Measurements from ENCODE around the gene SCRN1.

Gene SCRN1

DNA sequence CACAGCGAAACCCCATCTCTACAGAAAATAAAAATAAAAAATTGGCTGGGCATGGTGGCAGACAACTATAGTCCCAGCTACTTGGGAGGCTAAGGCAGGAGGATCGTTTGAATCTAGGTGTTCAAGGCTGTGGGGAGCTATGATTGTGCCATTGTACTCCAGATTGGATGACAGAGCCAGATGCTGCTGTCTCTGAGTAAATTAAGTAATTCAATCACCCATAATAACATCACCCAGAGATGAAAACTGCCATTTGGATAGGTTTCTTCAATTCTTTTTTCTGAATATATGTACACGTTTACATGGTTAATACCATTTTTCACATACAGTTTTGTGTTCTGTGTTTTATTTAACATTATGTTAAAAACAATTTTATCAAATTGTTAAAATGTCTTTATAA lies 104.0 kb downstream of the SCRN1 start:
- no peak for DNase-seq

DNA sequence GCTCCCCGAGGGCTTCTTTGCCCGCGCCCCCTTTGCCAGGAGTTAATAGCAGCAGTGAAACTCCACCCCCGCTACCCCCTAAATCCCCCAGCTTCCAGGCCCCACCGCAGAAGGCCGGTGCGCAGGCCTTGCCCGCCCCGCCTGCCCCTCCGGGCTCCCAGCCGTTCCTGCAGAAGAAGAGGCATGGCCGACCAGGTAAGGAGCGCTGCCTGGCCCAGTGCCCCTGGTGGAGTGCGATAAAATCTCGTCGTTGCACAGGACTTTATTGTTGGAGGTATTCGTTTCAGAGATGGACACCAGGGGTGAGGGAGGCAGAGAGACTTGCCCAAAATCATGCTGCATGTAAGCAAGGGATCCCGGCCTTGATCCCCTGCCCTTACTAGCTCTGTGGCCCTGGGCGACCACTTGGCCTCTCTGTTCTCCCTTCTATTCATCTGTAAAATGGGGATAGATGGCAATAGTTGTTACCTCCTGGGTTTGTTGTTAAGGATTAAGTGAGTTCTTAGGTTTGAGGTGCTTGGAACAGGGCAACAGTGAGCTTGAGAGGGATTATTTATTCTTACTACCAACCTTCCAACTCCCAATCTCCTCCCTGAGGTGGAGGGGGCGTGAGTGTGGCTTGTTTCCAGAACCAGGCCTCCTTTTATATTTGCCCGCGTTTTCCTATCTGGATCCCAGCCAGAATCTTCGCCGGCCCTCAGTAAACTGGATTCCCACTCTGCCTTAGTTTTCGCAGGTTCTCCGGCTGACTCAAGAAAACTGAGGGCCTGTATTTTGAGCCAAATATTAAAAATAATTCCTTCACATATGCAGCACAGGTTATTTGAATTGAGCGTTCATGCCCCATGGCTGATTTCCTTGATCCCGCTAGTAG lies 105.0 kb downstream of the SCRN1 start:
- DNase-seq = no peak

- DNase-seq = no peak
Measured at GRCh38 chr7:29883462-29884398, 105.9 kb downstream of the SCRN1 start.

GRCh38 chr7:29882481-29882880 lies 107.1 kb downstream of the SCRN1 start:
- DNase-seq = no peak

DNA sequence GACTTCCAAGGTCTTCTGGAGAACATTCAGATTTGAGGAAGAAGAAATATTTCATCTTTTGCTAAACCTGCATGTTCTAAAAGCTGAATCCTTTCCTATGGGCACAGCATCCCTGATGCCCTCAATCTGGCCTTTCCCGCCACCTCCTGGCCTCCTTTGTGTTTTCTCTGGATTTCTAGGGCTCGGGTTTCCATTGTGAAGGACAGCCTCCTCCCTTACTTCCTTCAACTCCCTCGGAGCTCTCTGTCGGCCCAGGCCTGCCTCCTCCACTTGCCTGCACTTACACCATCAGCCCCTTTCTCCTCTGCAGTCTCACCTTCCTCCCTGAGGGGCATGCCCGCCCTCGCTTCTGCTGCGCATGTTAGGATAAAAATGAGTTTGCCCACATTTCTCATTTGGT lies 107.9 kb downstream of the SCRN1 start:
- no peak for DNase-seq

GRCh38 chr7:29879609-29880008 lies 110.0 kb downstream of the SCRN1 start:
- DNase-seq = no peak

- peak; percentile 31 for DNase-seq
Measured at GRCh38 chr7:29878081-29878688, 111.4 kb downstream of the SCRN1 start.

DNA sequence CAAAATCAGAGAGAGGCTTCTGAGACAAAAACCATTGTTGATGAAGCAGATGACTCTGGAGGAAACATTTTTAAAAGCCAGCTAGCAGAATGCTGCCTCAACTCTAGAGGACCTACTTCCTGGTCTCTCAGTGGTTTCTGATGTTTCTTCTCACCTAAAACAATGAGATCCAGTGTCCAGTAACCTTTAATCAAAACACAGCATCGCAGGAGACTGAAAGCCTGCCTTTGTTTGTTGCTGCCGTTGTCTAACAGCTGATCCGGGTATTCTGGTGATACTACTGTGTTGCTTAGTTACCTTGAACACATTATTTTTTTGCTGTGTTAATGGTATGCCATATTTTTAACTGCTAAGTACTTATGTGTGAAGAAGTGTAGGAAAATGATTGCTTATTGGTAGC lies 112.4 kb downstream of the SCRN1 start:
- no peak for DNase-seq

GRCh38 chr7:29875741-29876140 lies 113.9 kb downstream of the SCRN1 start:
- DNase-seq = no peak

DNA sequence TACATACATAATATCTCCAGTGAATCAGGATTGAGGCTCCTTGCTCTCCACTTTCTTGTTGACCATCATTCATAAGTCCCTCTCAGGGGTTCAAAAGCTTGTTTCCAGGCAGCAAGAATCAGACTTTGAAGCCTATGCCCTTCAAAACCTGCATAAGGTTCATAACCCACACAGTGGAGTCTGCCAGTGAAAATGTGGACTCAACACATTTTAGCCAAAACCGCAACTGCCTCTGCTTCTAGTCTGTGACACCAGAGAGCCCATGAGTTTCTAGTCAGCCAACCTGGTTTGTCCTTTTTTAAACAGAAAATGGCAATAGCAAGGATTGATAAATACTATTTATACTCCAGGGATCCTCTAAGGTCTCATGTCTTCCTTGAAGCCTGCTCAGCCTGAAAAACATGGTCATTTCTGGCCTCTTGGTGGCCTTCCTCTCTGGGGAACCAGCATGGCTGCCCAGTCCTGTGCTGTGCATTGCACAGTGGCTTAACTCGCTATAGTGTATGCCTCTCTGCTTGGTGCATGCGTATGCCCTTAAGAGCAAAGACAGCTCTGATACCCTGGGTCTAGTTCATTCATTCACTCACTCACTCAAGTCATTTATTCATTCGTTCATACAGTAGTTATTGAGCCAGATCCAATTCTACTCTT lies 115.8 kb downstream of the SCRN1 start:
- no peak for DNase-seq

DNA sequence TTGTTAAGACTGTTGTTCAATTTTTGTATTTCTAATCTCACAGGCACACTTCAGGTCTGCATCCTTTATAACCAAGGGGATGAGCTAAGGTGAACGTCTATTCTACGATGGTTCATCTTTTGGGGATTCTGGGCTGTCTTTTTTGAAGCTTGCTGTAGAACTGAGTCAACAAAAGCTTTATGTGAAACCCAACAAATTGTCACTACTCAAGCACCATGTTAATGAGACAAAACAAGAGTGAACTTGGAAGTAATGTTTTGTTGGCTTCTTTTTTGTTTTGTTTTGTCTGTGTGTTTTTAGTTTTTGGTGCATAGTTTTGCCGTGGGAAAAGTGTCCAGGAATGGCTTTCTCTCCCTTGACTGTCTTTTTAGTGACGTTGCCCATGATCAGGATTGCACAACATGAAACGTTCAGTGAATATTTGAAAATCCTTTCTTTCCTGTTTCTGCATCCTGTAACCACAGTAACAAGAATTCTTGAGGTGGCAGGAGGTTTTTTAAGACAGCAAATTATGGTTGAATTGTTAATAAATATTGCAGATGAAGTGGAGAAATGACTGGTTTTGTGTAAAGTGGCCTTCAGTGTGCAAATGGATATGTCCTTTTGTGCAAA lies 117.7 kb downstream of the SCRN1 start:
- DNase-seq = no peak
